ENCODE results near the gene DUT. TPM values are rescaled to one million over a fixed set of nuclear protein-coding genes. Genes with fewer than 3 reads are reported as not detected.

DUT gene
- total RNA-seq, 1 experiment from 2014 or later: 85.2 TPM

GRCh38 chr15:48304398-48304797 is 26.8 kb upstream of the DUT start:
- no peak for DNase-seq
- Histone ChIP-seq H3K36me3 (ENCODE audit: low read depth, low read length) (no peaks in the 10 kb centered on the region), H3K79me2 (ENCODE audit: low read length) (no peaks in the 10 kb centered on the region), H3K27me3 (ENCODE audit: low read length) (no peaks in the 10 kb centered on the region), H3F3A (ENCODE audit: low read length, unreplicated experiment) (no peaks in the 10 kb centered on the region), H3K27ac (ENCODE audit: low read length) (no peak overlapping the region), H3K4me3 (ENCODE audit: low read length) (no peak overlapping the region), H3K9ac (ENCODE audit: low read length) (no peak overlapping the region), H2AFZ (ENCODE audit: low read length) (no peak overlapping the region), H3K9me2 (replicated peaks; ENCODE audit: low read length) (no peaks in the 10 kb centered on the region), H3K4me1 (ENCODE audit: insufficient read depth, low read length) (no peaks in the 10 kb centered on the region), H3K4me2 (ENCODE audit: low read length) (no peak overlapping the region), H3K9me3 (ENCODE audit: low read length) (no peaks in the 10 kb centered on the region), H4K20me1 (ENCODE audit: low read length) (no peaks in the 10 kb centered on the region)
- ChIA-PET CTCF (no interaction called here), POLR2A (ENCODE audit: unreplicated experiment) (no interaction called here)
- no TSS peak for BruUV-seq (replicated peaks)
- intact Hi-C loops (cut with micrococcal nuclease): no loop called here
- no peak for TF ChIP-seq EZH2 (IDR thresholded peaks at IDR 0.05; ENCODE audit: low read length, unreplicated experiment)
- ATAC-seq: no peak

GRCh38 chr15:48306639-48307038 is 24.6 kb upstream of the DUT start:
- Histone ChIP-seq H2AFZ (ENCODE audit: low read length) (no peak overlapping the region), H3K9ac (ENCODE audit: low read length) (no peak overlapping the region), H3K27me3 (ENCODE audit: low read length) (no peaks in the 10 kb centered on the region), H3K79me2 (ENCODE audit: low read length) (no peaks in the 10 kb centered on the region), H3K9me3 (ENCODE audit: low read length) (no peaks in the 10 kb centered on the region), H3K4me1 (ENCODE audit: insufficient read depth, low read length) (no peaks in the 10 kb centered on the region), H3F3A (ENCODE audit: low read length, unreplicated experiment) (no peaks in the 10 kb centered on the region), H3K36me3 (ENCODE audit: low read depth, low read length) (no peaks in the 10 kb centered on the region), H3K27ac (ENCODE audit: low read length) (no peak overlapping the region), H3K4me3 (ENCODE audit: low read length) (no peak overlapping the region), H3K4me2 (ENCODE audit: low read length) (no peak overlapping the region), H4K20me1 (ENCODE audit: low read length) (no peaks in the 10 kb centered on the region), H3K9me2 (replicated peaks; ENCODE audit: low read length) (no peaks in the 10 kb centered on the region)
- BruUV-seq (replicated peaks): no TSS peak
- CTCF ChIA-PET: interaction anchor here (0.7 kb wide), 1 partner anchor 46 kb away, joined by 3 read pairs; no protein-coding TSS in a partner anchor
- POLR2A ChIA-PET (ENCODE audit: unreplicated experiment): no interaction called here
- ATAC-seq: no peak
- intact Hi-C loops (cut with micrococcal nuclease): no loop called here
- TF ChIP-seq EZH2phosphoT487 (IDR thresholded peaks at IDR 0.05; ENCODE audit: borderline replicate concordance, low read length) (no peak), EZH2 (IDR thresholded peaks at IDR 0.05; ENCODE audit: low read length, unreplicated experiment) (no peak), CTCF (conservative IDR thresholded peaks at IDR 0.05; ENCODE audit: low read depth, low read length) (no peak)
- DNase-seq: no peak

- ChIA-PET POLR2A (ENCODE audit: unreplicated experiment) (no interaction called here), CTCF (no interaction called here)
- Histone ChIP-seq H3K9ac (ENCODE audit: low read length) (no peak overlapping the region), H3K9me2 (replicated peaks; ENCODE audit: low read length) (no peaks in the 10 kb centered on the region), H4K20me1 (ENCODE audit: low read length) (no peaks in the 10 kb centered on the region), H3K9me3 (ENCODE audit: low read length) (no peaks in the 10 kb centered on the region), H3K4me1 (ENCODE audit: insufficient read depth, low read length) (no peaks in the 10 kb centered on the region), H3K27ac (ENCODE audit: low read length) (no peak overlapping the region), H2AFZ (ENCODE audit: low read length) (no peak overlapping the region), H3K36me3 (ENCODE audit: low read depth, low read length) (no peaks in the 10 kb centered on the region), H3K4me3 (ENCODE audit: low read length) (no peak overlapping the region), H3K79me2 (ENCODE audit: low read length) (no peaks in the 10 kb centered on the region), H3F3A (ENCODE audit: low read length, unreplicated experiment) (no peaks in the 10 kb centered on the region), H3K4me2 (ENCODE audit: low read length) (no peak overlapping the region), H3K27me3 (ENCODE audit: low read length) (no peaks in the 10 kb centered on the region)
- no TSS peak for BruUV-seq (replicated peaks)
- TF ChIP-seq EZH2phosphoT487 (IDR thresholded peaks at IDR 0.05; ENCODE audit: borderline replicate concordance, low read length) (no peak), CTCF (conservative IDR thresholded peaks at IDR 0.05; ENCODE audit: low read depth, low read length) (no peak), EZH2 (IDR thresholded peaks at IDR 0.05; ENCODE audit: low read length, unreplicated experiment) (no peak)
- intact Hi-C loops (cut with micrococcal nuclease): no loop called here
- DNase-seq: no peak
- ATAC-seq: no peak
Measured at GRCh38 chr15:48307586-48307985, 23.6 kb upstream of the DUT start.
